T-helper 2 cell treated with Interferon-gamma antibody and Interleukin-4, amounts not matched to agents 100 ng/mL and 5 ng/mL, for 36 hours (primary cell): Measurements from ENCODE around the gene NDUFAF8. TPM values are rescaled to one million over a fixed set of nuclear protein-coding genes. Genes with fewer than 3 reads are reported as not detected.

ENCODE experiments used
- intact Hi-C: fragments of 100-400 bp; cut with micrococcal nuclease; formaldehyde crosslinking; loops from one replicate; pipeline ENCODE4 v1.15.1; 2023
- total RNA-seq: library from RNA; stranded (reverse); gene quantifications from 2 replicates; pipeline ENCODE4 v1.2.3, GENCODE V29; 2022

NDUFAF8 gene
- total RNA-seq, 1 donor from 2014 or later = 42.5 TPM

DNA sequence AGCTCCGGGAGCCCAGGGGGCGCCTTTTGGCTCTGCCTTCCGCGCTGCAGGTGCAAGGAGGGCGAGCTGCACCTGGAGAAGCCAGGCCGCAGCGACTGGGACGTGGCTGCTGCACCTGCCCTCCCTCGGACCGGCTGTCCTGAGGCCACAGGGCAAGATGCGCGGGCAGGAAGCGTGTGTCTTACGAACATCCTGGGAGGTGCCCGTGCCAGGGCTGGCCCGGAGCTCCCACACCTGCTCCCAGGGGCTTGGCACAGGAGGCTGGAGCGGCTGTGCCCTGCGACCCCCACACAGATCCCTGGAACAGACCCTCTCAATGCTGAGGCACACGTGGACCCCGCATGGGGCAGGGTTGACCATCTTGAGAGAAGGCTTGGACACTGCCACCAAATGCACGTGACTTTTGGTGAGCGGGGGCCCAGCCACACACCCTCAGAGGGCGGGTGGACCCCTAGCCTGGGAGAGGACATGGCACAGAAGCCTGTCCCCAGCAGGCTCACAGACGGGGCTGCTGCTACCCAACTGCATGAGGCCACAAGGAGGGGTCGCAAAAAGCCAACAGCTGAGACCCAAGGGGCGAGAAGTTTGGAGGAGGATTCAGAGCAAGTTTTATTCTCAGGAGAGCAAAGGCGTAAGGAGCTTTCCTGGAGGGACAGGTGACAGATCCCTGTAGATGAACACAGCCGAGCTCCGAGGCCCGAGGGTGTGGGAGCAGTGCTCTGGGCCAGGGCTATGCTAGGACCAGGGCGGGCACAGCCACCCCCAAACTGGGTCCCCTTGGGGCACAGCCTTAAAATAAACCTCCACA is 11.4 kb downstream of the NDUFAF8 start:
- intact Hi-C loops = loop anchor here (5.0 kb wide), 2 partner anchors 47 to 352 kb away; partner anchors contain the start of gene SLC38A10

DNA sequence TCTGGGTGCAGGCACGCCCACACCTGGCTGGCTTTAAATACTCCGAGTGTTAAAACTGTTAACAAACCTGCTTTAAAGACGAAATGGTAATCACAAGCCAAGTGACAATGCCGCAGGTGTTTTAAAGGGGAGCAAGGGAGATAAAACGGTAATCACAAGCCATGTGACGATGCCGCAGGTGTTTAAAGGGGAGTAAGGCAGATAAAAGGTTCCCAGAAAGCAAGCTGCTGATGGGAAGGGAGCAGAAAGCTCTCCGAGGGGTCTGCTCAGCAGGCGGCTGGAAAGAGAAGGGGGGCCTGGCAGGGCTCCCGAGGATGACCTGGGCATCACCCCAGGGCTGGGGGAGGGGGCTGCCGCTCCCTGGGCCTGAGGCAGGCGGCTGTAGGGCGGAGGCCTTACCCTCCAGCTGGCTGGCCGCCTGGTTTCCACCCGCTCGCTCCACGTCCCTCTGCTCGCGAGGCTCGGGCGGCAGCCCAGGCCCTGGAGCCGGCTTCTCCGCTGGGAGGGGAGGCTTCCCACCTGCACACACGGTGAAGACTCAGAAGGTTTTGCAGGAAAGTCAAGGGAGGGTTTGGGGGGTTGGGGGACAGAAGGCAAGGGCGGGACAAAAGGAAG is 12.1 kb downstream of the NDUFAF8 start:
- intact Hi-C loops = loop anchor here (5.0 kb wide), 2 partner anchors 46 to 351 kb away; partner anchors contain the start of gene SLC38A10

DNA sequence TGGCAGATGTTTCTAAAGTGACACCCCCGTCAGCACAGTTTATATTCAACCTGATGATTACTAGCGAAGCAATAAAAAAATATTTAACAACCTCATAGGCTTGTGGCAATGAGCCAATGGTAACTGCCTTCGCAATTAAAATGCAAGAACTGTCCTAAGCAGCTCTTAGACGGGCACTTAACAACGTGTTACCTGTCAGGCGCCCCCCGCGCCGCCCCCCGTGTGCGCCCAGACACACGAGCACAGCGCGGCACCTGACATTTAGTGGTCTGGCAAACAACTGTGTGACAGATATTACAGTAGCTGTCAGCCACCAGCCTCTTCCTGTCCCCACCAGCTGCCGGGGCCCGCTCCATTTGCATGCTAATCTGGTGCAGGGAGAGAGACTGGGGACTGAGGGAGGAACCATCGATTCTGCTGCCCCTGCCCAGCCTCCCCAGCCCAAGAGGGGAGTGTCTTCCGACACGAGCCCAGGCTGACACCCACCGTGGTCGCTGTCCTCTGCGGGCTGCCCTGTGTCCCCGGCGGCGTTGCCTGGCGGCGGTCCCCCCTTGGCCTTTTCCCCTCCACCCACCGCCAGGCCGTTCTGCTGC is 12.7 kb downstream of the NDUFAF8 start:
- intact Hi-C loops = loop anchor here (5.0 kb wide), 2 partner anchors 45 to 350 kb away; partner anchors contain the start of gene SLC38A10

DNA sequence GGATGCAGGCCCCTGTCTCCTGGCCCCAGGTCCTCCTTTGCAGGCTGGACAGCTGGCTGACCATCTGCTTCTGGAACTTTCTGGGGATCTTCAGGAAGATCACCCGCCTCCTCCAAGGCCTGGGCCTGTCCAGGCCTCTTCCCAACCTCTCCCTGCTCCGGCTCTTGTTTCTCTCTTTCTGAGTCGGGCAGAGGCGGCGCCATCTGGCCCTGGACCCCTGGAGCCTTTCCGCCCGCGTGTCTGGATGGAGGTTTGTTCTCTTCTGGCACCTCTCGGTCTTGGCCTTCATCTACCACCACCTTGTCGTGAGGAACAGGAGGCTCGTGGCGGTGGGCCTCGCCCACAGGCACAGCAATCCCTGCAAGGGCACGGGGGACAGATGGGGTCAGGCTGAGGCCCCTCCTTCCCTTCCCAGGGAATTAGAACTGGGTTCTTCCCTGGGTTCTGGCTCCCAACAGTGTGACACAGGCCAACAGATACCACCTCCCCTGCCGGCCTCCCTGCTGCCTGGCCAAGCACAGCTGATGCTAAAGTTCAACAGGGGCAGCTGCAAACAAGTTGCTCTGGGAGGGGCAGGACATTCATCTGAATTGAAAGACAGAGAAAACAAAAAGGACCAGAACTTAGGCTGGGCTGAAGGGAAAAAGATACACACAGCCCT is 13.3 kb downstream of the NDUFAF8 start:
- intact Hi-C loops = loop anchor here (5.0 kb wide), 2 partner anchors 45 to 350 kb away; partner anchors contain the start of gene SLC38A10

DNA sequence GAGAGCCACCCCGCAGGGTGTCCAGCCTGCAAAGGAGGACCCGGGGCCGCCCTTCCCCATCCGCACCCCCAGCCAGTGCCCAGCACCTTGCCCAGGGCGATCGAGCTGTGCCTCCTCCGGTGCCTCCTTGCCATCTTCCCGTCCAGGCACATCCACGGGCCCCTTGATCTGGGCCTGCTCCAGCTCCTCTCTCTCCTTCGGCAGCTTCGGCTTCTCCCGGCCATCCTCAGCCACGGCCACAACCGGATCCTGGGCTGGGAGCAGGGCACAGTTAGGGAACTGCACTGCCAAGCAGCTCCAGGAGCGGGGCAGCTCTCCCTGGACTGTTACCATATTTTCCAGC is 13.8 kb downstream of the NDUFAF8 start:
- intact Hi-C loops = loop anchor here (1.0 to 5.0 kb wide), 3 partner anchors 44 to 349 kb away; partner anchors contain the start of gene SLC38A10

DNA sequence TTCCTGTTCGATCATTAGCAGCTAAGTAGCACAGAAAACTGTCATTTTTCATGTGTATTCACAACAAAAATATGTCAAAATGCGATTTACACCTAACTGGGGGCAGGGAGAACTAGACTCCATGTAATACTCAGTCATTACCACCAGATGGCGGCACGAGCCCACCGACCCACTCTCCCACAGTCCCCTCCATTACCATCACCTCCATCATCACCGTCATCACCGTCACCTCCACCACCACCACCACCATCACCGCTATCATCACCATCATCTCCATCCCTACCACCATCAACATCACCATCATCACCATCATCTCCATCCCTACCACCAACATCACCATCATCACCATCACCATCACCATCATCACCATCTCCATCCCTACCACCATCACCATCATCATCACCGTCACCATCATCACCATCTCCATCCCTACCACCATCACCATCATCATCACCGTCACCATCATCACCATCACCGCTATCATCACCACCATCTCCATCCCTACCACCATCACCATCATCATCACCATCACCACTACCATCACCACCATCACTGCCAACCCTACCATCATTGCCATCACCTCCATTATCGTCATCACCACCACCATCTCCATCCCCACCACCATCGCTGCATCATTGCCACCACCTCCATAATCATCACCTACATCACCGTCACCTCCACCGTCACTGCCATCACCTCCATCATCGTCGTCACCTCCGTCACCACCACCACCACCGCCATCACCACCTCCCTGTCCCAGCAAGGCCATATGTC is 14.4 kb downstream of the NDUFAF8 start:
- intact Hi-C loops = loop anchor here (1.0 to 5.0 kb wide), 3 partner anchors 44 to 349 kb away; partner anchors contain the start of gene SLC38A10

DNA sequence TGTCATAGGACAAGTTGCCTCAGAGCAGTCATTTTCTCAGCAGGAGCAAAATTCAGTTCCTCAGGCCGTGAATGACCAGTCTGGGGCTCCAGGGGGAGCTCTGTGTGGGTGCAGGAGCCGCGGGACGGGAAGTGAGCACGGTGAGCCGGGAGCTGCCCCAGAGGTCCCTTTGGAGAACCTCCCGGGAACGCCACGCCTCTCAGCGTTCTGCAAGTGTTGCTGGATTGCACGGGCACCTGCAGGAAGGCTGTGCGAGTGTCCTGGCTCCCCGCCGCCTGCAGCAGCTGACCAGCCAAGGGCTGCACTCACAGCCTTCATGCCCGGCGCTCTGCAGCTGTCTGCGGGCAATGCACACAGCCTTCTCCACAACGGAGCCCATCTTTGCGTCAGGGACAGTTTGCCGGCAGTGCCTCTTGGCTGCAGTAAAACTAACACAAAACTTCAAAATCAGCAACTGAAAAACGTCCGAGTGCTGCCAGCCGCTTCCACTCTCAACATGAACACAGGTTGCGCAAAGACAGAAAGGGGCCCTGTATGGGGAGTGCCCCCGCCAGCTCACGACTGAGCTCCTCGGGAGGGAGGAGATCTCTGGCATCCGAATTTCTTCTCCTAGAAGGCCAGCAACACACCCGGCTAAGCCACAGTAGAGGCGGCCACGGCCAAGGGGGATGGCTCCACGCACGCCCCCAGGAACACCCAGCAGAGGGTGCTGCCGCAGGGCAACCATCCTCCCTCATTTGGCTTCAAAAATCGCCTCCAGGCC is 16.0 kb downstream of the NDUFAF8 start:
- intact Hi-C loops = loop anchor here (5.0 kb wide), 2 partner anchors 42 to 347 kb away; partner anchors contain the start of gene SLC38A10

DNA sequence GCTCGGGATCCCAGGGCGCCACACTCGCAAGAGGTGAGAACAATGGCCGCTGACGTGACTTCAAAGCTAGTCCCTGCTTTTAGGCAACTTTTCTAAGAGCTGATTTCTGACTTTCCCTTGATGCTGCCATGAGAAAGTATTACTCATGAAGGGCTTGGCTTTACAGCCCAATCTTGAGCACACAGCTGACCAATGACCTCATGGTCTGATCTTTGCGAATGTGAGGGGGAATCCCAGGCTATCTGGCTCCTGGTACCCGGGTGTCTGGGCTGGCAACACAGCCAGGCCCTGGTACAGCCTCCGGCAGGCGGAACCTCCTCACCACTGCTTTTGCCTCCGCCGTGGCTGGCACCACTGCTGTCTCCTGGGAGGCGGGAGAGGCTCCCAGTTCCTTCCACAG is 17.5 kb downstream of the NDUFAF8 start:
- intact Hi-C loops = no loop called here

DNA sequence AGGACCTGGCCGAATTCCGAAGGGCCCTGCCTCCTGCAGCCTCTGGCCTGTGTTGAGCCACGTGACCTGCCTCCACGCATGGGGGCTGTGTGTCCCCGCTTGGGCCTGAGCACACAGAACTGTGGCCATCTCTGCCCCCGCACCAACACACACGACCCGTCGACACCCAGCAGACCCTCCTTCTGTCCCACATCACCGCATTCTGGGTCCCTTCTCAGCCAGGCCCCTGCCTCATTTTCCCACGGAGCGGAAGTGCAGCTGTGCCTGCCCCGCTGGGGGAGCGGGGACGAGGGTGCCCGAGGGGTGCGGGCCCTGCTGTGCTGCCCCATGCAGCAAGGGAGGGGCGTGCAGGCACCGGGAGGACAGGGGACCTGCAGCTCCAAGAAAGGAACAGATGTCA is 18.4 kb downstream of the NDUFAF8 start:
- intact Hi-C loops = no loop called here

DNA sequence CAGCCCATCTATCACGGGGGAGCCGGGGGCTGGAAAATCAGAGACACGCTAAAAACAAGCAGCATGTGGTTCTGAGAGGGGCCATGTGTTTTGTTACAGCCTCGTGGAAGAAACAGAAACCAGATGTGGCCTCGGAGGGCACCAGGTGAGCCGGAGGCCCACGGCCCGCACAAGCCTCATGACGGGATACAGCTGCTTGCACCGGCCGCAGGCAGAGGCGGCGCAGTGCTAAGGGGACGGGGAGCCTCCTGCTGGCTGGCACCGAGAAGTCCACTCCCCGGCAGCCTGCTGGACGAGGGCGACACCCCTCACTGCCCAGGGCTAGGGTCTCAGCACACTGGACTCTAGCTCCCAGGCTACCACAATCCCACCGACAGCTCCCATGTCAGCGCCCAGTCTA is 19.2 kb downstream of the NDUFAF8 start:
- intact Hi-C loops = no loop called here

DNA sequence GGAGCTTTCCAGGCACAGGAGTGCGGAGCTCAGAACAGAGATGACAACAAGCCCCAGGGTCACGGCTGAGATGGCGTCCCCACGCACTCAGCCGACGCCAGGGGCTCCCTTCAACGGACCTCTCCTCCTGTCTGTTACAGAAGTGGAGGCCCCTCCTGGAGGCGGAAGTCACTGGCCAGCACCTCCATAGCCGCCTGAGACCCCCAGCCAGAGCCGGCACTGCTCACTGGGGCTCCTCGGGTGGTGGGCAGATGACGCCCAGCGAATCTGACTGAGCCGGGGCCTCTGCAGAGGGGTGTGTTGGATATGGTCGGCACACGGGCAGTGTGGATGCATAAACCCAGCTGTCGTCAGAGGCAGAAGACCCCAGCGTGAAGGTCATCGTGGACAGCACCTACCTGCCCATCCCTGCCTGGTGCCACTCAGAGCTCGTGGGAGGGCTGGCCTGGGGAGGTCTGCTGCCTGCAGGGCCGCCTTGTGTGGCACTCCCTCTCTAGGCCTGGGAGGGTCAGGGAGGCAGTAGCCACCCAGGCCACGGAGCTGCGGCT is 20.0 kb downstream of the NDUFAF8 start:
- intact Hi-C loops = no loop called here

DNA sequence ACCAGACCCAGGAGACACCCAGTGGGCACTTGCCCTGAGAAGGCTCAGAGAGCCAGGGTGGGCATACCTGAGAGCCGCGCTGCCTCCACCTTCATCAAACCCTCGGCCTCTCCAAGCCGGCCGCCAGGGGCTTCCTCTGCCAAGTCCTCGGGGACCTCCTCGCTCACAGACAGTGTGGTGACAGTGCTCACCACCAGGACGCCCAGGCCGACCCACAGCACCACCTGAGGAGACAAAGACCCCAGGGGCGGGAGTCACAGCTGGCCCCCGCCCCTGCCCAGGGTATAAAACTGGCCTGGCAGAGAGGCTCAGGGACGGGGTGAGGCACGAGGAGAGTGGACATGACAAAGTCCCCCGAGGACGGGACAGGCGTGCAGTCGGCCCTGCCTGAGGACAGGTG is 21.1 kb downstream of the NDUFAF8 start:
- intact Hi-C loops = no loop called here

DNA sequence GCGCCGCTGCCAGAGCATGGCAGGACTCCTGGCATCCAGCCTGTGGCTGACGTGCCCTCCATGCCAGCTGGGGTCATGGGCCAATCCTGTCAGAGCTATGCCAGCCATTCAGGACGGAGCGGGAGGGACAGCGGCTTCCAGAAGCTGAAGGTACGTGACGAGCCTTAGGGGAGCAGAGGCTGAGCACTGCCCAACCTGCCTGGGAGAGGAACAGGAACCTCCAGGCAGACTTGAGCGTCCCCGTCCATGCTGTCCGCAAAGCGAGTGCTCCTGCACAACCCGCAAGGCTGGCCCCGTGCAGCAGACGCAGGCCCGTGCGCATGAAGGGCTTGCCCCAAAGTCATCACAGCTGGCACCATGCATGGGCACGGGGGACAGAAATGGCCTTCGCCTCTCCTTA is 21.5 kb downstream of the NDUFAF8 start:
- intact Hi-C loops = no loop called here

DNA sequence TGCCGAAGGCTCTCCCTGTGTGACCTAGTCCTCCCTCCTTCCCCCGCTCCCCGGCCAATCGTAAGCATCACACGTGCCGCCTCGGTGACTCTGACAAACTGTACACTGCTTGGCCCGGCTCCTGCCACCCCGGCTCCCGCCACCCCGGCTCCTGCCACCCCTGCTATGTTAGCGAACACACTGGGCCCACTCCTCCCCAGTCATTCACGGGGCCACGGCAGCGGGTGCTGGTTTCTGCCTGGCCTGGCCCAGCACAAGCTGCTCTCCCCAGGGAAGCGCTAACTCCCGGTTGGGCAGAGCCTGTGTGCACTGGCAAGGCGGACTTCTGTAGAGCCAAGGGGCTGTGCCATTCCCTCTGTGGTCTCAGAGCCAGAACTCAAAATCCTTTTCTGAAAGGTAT is 22.0 kb downstream of the NDUFAF8 start:
- intact Hi-C loops = no loop called here

DNA sequence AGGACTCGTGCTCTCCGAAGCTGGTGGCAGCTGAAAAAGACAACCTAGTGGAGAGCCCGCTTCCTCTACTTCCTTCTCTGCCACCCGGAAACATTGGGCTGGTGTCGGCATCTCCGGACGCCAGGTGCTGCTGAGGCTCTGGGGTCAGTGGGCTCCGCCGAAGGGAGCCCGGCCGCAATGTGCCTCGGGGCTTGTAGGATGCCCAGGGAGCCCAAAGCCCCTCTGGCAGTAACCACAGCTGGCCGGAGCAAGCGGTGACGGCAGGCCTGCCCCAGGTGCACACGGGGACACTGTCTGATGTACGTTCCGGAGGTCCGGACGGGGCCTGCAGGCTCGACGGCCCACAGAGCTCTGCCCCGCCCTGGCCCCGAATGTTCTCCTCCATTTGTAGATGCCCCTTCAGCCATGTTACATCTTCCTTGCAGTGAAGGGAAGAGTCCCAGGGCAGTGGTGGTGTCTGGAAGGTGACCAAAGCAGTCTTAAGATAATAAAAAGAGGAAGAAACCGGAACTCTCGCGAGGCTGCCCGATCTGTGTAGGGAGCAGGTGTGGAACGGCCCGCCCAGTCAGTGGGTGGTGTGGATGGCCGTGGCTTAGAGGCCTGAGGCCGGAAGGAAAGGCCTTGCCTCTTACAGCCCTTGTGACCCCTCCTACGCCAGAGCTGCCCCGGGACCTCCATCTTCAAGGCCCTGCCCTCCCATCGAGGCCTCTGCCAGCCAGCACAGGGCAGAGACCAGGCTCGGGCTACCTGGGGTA is 22.6 kb downstream of the NDUFAF8 start:
- intact Hi-C loops = no loop called here

DNA sequence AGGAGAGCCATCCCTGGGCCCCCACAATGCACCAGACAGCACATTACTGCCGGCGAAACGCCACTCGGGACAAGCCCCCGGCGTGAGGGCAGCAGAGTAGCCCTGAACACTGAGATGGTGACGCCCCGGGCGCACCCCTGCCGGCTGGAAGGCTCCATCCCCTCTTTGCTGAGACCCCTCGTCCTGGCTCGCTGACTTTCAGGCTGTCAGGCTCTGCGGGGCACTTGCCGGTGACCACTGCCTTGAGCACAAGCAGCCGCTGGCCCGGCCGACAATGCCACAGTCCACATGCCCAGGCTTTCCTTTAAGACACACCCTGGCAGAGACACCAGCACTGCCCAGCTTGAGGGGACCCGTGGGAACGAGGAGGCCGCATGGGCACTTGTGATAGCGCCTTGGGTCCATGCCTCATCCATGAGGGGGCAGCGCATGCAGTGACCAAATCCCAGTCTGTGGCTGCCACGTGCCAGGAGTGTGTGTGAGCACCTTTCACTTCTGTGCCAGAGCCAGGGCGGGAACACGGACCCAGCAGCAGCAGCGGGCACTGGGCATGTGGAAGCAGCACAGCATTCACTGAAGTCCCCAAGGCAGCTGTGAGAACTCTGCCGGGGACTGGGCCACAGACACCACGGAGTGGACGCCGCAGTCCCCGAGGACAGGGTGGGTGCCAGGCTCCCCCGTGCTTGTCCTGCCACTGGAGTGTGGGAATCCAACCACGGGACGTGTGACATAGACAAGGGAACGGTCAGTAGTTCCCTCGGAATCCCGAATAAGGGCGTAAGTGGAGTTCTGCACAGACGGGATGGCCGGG is 24.5 kb downstream of the NDUFAF8 start:
- intact Hi-C loops = no loop called here

DNA sequence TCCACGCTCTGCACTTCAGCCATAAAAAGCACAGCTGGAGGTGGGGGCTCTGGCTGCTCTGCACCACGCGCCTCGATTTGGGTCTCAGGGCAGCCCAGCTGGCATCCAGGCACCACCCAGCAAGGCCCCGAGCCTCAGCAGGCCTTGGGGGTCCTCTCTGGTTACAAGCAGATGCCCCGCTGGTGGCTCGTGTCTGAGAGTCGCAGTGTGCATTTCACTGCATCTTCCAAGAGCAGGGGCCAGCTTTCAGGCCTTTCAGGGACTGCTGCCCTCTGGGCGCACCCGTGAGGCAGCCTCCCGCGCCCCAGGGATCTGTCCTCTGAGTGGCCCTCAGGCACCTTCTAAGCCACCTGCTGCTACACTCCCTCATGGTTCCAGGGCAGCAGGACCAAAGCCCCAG is 25.5 kb downstream of the NDUFAF8 start:
- intact Hi-C loops = no loop called here

DNA sequence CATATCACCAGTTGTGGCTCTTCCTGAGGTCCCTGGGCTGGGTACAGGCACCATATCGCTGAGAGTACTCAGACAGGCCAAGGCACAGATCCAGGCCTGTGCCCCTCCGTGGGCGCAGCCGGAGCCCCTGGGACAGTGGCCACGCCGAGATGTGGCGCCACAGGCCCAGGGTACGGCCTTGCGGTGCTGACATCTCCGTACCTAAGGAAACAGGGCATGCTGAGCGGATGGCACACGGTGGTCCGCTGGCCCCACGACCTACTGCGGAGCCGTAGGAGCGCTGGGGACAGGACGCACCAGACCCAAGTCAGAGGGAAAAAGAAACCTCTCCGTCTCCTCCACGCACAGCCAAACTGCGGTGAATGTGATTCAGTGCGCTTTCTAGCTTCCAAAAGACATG is 26.5 kb downstream of the NDUFAF8 start:
- intact Hi-C loops = no loop called here
